Globus pallidus (tissue), 1 donor: ENCODE results near the gene PTHLH.

ENCODE experiments used
- DNase-seq: peaks from one replicate; pipeline ENCODE4 v3.0.0-alpha.2; 2015; ENCODE audit warnings: low spot score

Gene PTHLH

DNA sequence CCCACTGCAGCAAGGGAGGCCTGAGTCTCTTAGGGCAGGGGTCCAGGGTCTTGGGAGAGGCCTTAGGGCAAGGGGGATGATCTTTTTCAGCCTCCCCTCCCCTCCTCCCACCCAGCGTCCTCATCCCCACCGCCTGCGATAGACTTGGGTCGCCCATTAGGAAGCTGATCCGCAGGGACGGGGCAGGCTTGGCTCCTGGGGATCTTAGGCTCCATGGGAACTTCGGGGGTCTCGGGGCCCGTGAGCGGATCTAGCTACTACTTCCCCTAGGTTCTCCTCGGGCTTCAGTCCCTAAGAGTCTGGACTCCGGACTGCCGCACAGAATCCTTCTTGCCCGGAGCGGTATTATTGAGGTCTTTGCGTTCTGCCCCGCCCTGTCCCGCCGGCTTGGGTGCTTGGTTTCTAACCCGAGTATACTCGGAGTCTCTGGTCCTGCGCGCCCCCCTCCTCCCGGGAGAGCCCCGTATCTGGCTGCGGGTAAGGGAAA, 2.2 kb upstream of the PTHLH start:
- DNase-seq: no peak

- no peak for DNase-seq
Observed at GRCh38 chr12:27973487-27973890, 956 bp upstream of the PTHLH start.

DNA sequence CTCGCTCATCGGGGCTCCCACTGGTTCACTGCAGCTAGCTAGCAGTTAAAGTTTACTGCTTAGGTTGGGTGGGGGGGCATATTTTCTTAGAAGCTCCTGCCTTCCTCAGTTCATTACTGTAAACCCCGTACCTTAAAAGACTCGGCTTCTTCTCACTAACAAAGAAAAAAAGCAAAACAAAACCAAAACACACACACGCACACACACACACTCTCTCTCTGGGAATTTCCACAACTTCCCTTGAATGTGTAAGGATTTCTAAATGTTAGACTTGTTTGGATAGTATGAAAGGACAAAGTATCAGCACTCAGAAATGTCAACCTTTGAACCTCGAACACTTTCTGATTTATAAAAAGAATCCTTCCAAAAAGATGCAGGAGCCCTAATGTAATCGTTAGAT, 927 bp downstream of the PTHLH start:
- DNase-seq: no peak

DNA sequence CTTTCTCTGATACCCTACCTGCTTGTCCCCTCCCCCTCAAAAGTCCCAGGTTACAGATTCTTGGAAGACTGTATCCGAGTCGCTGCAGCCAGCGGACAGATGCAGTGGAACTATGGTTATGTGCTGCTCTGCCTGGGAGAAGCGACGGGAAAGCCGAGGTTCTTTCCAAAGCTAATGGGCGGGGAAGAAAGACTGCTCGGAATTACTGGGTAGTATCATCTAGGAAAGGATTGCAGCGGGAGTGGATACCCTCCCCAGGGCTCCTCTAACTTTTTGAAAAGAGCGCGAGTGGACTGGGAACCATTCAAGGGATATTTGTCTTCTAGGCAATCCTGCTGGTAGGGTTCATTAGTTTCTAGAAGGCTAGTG, 1.4 kb downstream of the PTHLH start:
- DNase-seq: peak; percentile 5

DNA sequence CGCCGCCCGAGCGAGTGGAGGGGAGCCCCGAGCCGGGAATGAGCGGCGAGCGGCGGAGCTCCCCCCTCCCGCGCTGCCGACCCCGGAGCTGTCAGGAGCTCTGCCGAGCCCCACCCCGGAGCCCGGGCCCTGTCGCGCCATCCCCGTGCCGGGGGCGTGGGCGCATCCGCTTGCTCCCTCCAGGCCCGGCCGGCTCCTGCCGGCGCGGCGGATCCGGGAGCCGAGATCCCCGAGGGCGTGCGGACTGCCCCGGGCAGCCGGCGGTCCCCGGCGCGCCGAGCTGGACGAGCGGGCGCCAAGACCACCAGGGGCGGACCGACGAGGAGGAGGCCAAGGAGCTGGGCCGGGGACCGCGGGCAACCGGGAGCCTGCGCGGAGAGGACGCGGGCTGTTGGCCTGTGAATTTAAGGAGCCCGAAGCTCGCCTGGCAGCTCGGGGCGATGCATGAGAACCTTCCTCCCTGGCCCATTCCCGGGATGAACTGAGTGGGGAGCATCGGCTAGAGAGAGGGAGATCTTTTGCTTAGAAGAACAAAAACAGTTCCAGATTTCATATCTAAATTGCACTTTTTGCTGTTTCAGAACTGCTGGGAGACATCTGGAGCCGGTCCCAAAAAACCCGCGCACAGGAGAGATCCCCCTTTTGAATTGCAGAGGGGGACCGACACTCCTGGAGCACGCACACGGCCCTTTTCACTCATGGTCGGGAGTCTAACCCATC, 2.0 kb downstream of the PTHLH start:
- DNase-seq: no peak

- peak; percentile 7 for DNase-seq
Observed at GRCh38 chr12:27969624-27970400, 2.7 kb downstream of the PTHLH start.

DNA sequence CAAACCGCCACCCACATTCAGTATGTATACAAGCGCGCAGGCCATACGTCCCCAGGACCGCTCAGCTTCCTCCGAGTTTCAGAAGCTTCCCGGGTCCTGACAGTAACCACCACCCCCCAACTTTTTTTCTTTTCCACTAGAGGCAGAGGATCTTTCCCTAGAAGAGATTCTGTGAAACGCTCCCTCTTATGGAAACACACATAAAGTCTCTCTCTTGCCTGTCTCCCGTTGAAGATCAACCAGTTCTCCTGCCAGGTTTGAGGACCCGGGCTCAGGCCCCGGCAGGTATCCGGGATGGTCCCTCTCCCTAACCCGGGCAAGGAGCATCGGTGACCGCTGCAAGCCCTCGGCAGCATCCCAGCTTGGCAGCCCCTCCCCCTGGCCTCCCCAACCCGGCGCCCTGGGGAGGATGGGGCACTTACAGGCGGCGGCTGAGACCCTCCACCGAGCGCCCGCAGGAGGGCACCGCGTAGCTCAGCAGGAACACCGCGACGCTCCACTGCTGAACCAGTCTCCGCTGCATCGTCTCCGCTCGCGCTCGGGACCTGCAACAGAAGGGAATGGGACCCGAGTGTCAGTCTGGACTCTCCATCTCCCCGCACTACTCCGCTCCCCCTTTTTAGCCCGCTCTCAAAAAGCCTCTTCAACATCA, 3.4 kb downstream of the PTHLH start:
- DNase-seq: peak; percentile 16

DNA sequence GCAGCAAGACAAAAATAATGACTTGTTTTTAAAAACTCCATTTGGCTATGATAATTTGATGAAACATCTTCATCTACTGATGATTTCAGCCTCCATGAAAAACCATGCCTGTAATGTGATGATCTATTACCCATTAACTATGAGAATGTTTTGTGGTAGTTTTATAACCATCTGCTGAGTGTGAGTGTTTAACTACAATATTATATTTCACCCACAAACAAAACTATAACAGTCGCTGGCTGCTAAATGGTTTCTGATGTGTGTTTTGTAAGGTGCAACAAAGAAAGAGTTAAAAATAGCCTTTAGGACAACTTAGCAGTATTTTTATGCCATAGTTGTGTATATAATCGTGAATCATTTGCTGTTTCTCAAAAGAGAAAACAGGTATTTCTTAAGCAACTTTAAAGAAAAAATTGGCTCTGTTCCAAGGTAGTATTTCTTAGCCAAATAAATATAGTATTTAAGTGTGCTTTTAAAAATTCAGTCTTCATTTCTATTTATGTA, 4.9 kb downstream of the PTHLH start:
- DNase-seq: no peak

DNA sequence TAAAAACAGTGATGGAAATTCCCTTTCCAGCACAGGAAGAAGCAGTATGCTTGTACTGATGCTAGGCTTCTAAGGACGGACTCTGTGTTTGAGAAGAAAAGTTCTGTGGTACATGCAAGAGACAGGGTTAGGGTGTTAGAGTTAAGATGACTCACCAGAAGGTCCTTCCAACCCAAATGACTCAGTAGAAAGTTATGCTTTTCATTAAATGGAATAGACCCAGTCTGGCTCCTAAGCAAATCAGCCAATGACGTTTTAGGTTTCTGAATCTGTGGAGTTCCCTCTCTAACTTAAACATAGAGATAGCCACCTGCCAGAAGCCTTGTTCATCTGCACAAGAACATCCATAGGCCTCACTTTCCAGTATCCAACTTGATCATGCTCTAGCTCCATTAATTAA, 5.7 kb downstream of the PTHLH start:
- no peak for DNase-seq

DNA sequence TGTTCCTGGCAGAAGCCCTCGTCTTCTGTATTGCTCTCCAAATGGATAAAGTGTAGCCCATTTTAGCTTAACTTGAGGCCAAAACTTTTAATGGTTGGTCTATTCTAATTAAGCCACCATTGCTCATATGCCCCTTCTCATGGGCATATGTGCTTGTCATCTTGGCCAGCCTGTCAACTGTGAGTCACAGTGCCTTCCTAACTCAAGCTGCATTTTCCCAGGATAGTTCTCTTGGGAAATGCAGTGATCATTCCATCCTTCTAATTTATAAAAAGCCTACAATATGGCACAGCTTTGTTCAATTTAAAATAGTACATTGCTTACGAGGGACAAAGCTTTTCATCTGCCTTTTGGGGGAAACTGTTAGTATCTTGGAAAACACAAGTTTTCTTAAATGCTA, 6.6 kb downstream of the PTHLH start:
- no peak for DNase-seq

GRCh38 chr12:27965411-27965810, 7.1 kb downstream of the PTHLH start:
- no peak for DNase-seq

GRCh38 chr12:27964123-27964522, 8.4 kb downstream of the PTHLH start:
- no peak for DNase-seq

GRCh38 chr12:27960821-27961220, 11.7 kb downstream of the PTHLH start:
- no peak for DNase-seq

DNA sequence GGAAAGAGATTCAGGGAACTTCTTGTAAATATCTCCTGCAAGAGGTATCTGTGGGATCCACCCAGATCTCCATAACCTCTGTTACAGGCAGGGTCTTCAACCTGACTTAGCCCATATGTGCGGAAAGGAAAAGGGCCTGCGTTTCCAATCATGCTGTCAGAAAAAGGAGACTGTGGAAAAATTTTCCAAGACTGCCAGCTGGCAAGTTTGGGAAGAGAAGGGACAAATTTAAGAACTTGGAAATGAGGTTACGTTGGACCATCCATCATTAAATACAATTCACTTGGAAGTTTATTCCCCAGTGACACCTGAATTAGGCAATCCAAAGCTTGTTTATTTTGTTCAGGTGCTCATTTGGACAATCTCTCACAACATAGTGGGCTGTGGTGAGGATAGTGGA, 13.9 kb downstream of the PTHLH start:
- no peak for DNase-seq

DNA sequence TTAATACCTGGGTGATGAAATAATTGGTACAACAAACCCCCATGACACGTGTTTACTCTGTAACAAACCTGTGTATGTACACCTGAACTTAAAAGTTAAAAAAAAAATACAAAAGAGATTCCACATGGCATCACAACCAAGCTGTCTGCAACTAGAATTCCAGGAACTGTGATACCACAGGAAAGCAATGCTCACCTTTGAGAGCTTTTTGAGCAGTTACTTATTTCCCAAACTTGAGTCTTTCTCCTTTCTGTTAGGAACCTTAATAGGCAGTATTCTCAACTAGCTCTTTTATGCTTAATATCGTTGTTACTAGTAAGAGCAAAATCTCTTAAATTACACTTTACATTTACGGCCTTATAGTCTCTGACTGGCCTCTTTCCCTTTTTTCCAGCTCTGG, 15.2 kb downstream of the PTHLH start:
- no peak for DNase-seq

DNA sequence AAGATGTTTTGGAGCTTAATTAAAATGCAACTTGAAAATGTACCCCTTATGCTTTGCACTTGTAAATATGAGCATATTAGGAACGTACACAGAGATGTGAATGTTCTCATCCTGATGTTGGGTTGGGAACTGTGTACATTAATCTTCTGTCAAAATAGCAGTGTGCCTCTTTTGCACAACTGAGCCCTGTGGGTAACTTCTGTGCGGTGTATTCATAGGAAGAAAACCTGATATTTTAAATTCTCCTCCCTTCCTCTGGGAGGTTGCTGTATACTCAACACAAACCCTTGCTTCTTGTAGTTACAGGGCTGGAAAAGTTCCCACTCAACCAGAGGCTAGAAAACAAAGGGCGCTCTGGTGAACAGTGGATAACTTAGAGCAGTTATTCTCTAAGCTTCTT, 18.7 kb downstream of the PTHLH start:
- no peak for DNase-seq

DNA sequence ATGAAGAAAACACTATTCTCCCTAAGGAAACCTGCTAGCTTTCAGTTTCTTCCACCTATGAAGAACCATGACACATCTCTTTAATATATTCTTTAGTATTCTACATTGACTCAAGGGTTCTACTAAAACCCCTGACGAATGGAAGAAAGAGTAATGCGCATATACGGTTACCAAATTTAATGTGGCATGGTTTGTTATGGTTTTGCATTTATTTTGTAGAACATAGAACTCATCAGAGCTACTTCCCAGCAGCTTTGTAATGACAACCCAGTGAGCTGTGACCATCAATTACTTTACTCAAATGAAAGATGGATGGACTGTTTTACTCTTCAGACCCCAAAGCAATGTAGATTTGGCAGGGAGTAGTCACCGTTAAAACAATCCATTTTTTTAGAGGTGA, 19.2 kb downstream of the PTHLH start:
- no peak for DNase-seq

- no peak for DNase-seq
Observed at GRCh38 chr12:27952510-27952909, 20.0 kb downstream of the PTHLH start.

- DNase-seq: no peak
Observed at GRCh38 chr12:27951898-27952297, 20.6 kb downstream of the PTHLH start.

DNA sequence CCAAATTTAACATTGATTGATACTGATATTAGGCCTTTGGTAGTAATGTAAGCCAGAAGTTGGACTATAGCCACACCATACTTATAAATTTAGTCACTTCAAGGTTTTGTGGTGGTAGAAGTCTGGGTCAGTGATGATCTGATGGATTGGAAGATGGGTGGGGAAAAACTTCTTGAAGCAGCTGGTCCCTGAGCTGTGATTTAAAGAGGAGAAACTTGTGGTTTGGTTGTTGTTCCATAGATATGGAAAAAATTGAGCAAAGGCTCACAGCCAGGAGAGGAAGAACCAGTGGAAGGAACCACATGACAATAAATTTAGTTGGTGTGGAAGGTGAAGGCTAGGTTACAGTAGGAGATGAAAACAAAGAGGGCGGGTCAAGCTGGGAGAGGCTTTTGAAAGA, 26.1 kb downstream of the PTHLH start:
- no peak for DNase-seq

- DNase-seq: peak; percentile 26
Observed at GRCh38 chr12:27940756-27941402, 31.7 kb downstream of the PTHLH start.

DNA sequence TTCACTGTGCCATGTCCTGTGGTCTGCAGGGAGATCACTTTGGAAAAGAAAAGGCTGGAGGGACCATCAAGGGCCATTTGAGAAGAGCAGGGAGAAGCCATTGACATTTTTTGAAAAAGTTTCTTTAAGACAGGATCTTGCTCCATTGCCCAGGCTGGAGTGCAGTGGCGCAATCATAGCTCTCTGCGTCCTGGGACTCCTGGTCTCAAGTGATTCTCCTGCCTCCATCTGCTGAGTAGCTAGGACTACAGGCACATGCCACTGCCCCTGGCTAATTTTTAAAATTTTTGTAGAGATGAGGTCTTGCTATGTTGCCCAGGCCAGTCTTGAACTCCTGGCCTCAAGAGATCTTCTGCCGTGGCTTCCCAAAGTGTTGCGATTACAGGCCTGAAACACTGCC, 32.3 kb downstream of the PTHLH start:
- DNase-seq: no peak
